Nephron (organoid): ENCODE measurements around the gene B3GNT3.

Source experiments
- H3K27ac Mint-ChIP-seq, 3 experiments: 2 replicates each; pipeline ENCODE4 v1.8.0; 2020; ENCODE audit warnings: mixed read lengths in 3 of 3, mild to moderate bottlenecking in 2 of 3, moderate library complexity in 1 of 3
- H3K27me3 Mint-ChIP-seq: 2 replicates; pipeline ENCODE4 v1.8.0; 2021; ENCODE audit warnings: low read depth, mild to moderate bottlenecking, moderate library complexity, mixed read lengths
- H3K36me3 Mint-ChIP-seq: 2 replicates; pipeline ENCODE4 v1.8.0; 2020; ENCODE audit warnings: low read depth, mixed read lengths
- H3K4me1 Mint-ChIP-seq: 2 replicates; pipeline ENCODE4 v1.8.0; 2020; ENCODE audit warnings: mixed read lengths
- H3K4me3 Mint-ChIP-seq, 3 experiments: 2 replicates each; pipeline ENCODE4 v1.8.0; 2020; ENCODE audit warnings: mild to moderate bottlenecking in 3 of 3, mixed read lengths in 3 of 3, moderate library complexity in 2 of 3
- H3K9me3 Mint-ChIP-seq: 2 replicates; pipeline ENCODE4 v1.8.0; 2020; ENCODE audit warnings: mixed read lengths
- TF ChIP-seq, protein P1 (sequence below), 3 experiments: fragments of 200-600 bp; sonication (generic); IDR thresholded peaks; one replicate each; pipeline ENCODE4 v1.5.0; 2021; ENCODE audit warnings: antibody characterized with exemption in 3 of 3; ENCODE audit not compliant: unreplicated experiment in 3 of 3

Gene B3GNT3

DNA sequence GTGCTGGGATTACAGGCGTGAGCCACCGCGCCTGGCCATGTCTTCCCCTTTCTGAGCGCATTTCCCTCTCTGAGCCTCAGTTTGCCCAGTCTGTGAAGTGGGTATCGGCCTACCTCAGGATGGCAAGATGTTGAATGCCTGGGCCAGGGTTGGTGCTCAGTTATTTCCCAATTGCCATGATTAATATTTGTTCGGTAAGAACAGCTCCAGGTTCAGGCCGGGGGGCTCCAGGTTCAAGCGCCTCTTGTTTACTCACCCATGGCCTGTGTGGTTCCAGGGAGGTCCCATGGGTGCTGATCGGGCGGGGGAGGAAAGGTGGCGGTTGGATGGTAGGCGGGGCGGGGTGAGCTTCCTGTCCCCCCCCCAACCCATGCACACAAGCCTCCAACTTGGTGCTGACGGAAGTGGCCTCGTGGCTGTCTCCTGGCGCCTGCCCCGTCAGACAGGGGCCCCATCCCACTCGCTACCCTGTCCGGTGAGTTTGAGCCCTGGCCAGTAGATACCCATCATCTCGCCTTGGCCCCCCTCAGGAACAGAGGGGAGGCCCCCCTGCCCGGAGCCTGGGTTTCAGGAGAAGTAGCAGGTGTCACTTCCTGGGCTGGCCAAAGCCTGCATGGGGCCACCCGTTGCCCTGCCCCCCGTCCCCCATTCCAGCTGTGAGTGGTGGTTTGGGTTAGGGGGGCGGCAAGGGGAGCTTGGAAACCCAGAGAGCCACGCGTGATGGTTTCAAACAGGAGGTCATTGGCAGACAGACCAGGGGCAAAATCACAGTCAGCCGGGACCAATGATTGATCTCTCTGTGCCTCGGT, 43.6 kb upstream of the B3GNT3 start, which contains the start of gene FCHO1:
FCHO1 (plus strand) TSS at position 375 of the 809 bp plus-strand sequence. CDS start 3,688 bp downstream, outside the sequence.
- Mint-ChIP-seq H3K27ac (no peak within 1 kb of the TSS), H3K27me3 (peaks cover 27% of the 10 kb centered on the region), H3K9me3 (no peaks in the 10 kb centered on the region), H3K4me1 (peaks cover 4% of the 10 kb centered on the region), H3K36me3 (no peaks in the 10 kb centered on the region), H3K4me3 (no peak within 1 kb of the TSS)
- TF ChIP-seq, protein P1, sequence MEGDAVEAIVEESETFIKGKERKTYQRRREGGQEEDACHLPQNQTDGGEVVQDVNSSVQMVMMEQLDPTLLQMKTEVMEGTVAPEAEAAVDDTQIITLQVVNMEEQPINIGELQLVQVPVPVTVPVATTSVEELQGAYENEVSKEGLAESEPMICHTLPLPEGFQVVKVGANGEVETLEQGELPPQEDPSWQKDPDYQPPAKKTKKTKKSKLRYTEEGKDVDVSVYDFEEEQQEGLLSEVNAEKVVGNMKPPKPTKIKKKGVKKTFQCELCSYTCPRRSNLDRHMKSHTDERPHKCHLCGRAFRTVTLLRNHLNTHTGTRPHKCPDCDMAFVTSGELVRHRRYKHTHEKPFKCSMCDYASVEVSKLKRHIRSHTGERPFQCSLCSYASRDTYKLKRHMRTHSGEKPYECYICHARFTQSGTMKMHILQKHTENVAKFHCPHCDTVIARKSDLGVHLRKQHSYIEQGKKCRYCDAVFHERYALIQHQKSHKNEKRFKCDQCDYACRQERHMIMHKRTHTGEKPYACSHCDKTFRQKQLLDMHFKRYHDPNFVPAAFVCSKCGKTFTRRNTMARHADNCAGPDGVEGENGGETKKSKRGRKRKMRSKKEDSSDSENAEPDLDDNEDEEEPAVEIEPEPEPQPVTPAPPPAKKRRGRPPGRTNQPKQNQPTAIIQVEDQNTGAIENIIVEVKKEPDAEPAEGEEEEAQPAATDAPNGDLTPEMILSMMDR (IDR thresholded peaks at IDR 0.05; ENCODE audit: unreplicated experiment in 3 of 3): no peak

GRCh38 chr19:17751912-17752273, 43.0 kb upstream of the B3GNT3 start:
- H3K9me3 Mint-ChIP-seq: no peaks in the 10 kb centered on the region
- H3K27ac Mint-ChIP-seq: no peak overlapping the region
- TF ChIP-seq, protein P1 (IDR thresholded peaks at IDR 0.05; ENCODE audit: unreplicated experiment in 3 of 3): no peak
- H3K36me3 Mint-ChIP-seq: no peaks in the 10 kb centered on the region
- H3K4me3 Mint-ChIP-seq: no peak overlapping the region
- no peaks in the 10 kb centered on the region for H3K4me1 Mint-ChIP-seq
- peaks cover 24% of the 10 kb centered on the region for H3K27me3 Mint-ChIP-seq

DNA sequence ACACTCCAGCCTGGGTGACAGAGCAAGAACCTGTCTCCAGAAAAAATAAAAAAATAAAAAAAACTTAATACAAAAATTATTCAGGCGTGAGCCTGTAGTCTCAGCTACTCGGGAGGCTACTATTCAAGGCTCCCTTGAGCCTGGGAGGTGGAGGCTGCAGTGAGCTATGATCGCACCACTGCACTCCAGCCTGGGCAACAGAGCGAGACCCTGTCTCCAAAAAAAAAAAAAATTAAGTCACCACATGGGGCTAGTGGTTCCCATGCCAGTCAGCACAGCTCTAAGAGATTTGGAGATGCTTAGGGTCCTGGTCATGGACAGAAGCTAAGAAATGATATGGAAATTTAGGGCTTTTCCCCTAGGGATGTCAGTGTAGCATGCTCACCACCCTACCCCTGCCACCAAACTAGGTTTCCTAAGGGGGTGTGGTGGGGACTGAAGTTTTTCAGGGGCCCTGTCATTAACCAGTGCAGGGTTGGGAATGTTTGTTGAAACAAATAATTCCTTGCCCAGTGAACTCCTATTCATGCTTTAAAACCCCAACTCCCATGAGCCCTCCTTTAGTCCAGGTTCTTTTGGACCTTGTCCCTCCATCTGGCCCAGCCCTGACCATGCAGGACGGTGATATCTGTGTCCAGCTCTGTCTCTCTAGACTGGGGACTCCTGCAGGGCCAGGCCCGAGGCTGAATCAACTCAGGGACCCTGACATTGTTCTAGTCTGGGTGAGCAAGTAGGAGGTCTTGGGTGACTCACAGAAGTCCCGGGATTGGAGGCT, 41.9 kb upstream of the B3GNT3 start:
- no peak overlapping the region for H3K4me3 Mint-ChIP-seq
- TF ChIP-seq, protein P1 (IDR thresholded peaks at IDR 0.05; ENCODE audit: unreplicated experiment in 3 of 3): no peak
- no peak overlapping the region for H3K27ac Mint-ChIP-seq
- H3K27me3 Mint-ChIP-seq: peaks cover 26% of the 10 kb centered on the region
- H3K36me3 Mint-ChIP-seq: no peaks in the 10 kb centered on the region
- H3K9me3 Mint-ChIP-seq: no peaks in the 10 kb centered on the region
- H3K4me1 Mint-ChIP-seq: no peaks in the 10 kb centered on the region

GRCh38 chr19:17753976-17754375, 41.0 kb upstream of the B3GNT3 start:
- Mint-ChIP-seq H3K27ac (no peak overlapping the region), H3K4me3 (no peak overlapping the region), H3K4me1 (no peaks in the 10 kb centered on the region), H3K27me3 (peaks cover 20% of the 10 kb centered on the region), H3K9me3 (no peaks in the 10 kb centered on the region), H3K36me3 (no peaks in the 10 kb centered on the region)
- TF ChIP-seq, protein P1 (IDR thresholded peaks at IDR 0.05; ENCODE audit: unreplicated experiment in 3 of 3): no peak

DNA sequence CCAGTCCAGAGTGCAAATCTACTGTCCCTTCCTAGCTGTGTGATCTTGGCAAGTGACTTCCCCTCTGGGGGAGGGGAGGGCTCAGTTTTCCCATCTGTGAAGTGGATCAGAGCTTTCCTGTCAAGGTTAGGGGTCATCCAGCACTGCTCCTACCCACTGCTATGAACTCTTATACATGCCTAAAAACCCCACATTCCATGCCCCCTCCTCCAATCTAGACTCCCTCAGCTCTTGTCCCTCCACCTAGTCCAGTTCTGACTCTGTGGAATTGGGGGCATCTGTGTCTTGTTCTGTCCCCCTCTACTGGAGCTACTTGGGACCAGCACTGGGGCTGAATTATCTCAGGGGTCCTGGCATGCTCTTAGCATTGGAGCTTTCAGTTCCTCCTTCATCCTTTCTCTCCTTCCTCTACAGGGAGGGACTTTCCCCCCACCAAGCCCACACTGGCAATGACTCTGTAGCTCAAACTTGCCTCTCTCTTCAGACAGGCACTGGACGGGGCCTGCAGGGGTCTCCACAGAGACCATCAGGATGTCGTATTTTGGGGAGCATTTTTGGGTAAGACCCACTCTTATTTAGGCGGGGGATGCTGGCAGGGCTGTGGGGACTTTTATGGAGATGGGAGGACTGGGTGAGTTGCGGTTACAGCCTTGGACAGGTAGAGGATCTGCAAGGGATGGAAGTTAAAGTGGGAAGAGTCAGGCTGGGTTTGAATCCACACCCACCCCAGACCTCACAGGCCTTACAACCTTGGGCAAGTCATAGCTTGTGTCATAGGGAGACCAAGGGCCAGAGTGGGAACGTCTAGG, 40.1 kb upstream of the B3GNT3 start:
- TF ChIP-seq, protein P1 (IDR thresholded peaks at IDR 0.05; ENCODE audit: unreplicated experiment in 3 of 3): no peak
- H3K36me3 Mint-ChIP-seq: no peaks in the 10 kb centered on the region
- H3K27ac Mint-ChIP-seq: no peak overlapping the region
- no peaks in the 10 kb centered on the region for H3K4me1 Mint-ChIP-seq
- no peaks in the 10 kb centered on the region for H3K9me3 Mint-ChIP-seq
- H3K4me3 Mint-ChIP-seq: no peak overlapping the region
- H3K27me3 Mint-ChIP-seq: peaks cover 12% of the 10 kb centered on the region
